Measurements from ENCODE around the gene ADAMTS10. TPM values are rescaled to one million over a fixed set of nuclear protein-coding genes. Genes with fewer than 3 reads are reported as not detected.
A peak's percentile ranks its signal among the peaks of the same experiment; 100 is the strongest.
"Not testable (repeated sequence)": the region's sequence is repeated elsewhere in the genome, so short reads cannot be mapped to it uniquely, and the experiment has no call there.

Gene ADAMTS10
- total RNA-seq, 3 donors from 2014 or later: 4.6 to 23.5 (median 7.1) TPM

GRCh38 chr19:8566855-8567254 lies 43.7 kb downstream of the ADAMTS10 start:
- ATAC-seq: no peak
- no peak for TF ChIP-seq CTCF (IDR thresholded peaks at IDR 0.05)
- no peaks in the 10 kb centered on the region for H3K36me3 ChIP-seq (ENCODE audit: low read depth)
- DNase-seq: no peak
- H3K4me1 ChIP-seq (ENCODE audit: low read depth): peaks cover 3% of the 10 kb centered on the region
- no peaks in the 10 kb centered on the region for H3K9me3 ChIP-seq
- intact Hi-C loops (cut with DNase I, micrococcal nuclease): no loop called here
- no peak overlapping the region for H3K4me3 ChIP-seq

- ATAC-seq; DNase-seq; H3K9me3 ChIP-seq; H3K4me3 ChIP-seq; H3K4me1 ChIP-seq (ENCODE audit: low read depth); intact Hi-C loops (cut with DNase I, micrococcal nuclease); H3K36me3 ChIP-seq (ENCODE audit: low read depth): not testable (repeated sequence)
Observed at GRCh38 chr19:8564866-8565265, 45.6 kb downstream of the ADAMTS10 start.

GRCh38 chr19:8561075-8561764 lies 49.3 kb downstream of the ADAMTS10 start:
- Histone ChIP-seq H3K4me1 (ENCODE audit: low read depth) (no peaks in the 10 kb centered on the region), H3K4me3 (no peak overlapping the region), H3K9me3 (no peaks in the 10 kb centered on the region), H3K36me3 (ENCODE audit: low read depth) (no peaks in the 10 kb centered on the region)
- no peak for DNase-seq
- no peak for TF ChIP-seq CTCF (IDR thresholded peaks at IDR 0.05)
- no peak for ATAC-seq
- intact Hi-C loops (cut with DNase I, micrococcal nuclease): no loop called here

- no peak for TF ChIP-seq CTCF (IDR thresholded peaks at IDR 0.05)
- DNase-seq (no peak), ATAC-seq (no peak)
- no peak overlapping the region for H3K4me3 ChIP-seq
- H3K4me1 ChIP-seq (ENCODE audit: low read depth): no peaks in the 10 kb centered on the region
- no peaks in the 10 kb centered on the region for H3K9me3 ChIP-seq
- intact Hi-C loops (cut with DNase I, micrococcal nuclease): no loop called here
- H3K36me3 ChIP-seq (ENCODE audit: low read depth): no peaks in the 10 kb centered on the region
Observed at GRCh38 chr19:8558325-8558724, 52.2 kb downstream of the ADAMTS10 start.

GRCh38 chr19:8557642-8558238 lies 52.8 kb downstream of the ADAMTS10 start:
- ATAC-seq (peak; percentile 20), DNase-seq (no peak)
- Histone ChIP-seq H3K4me1 (ENCODE audit: low read depth) (no peaks in the 10 kb centered on the region), H3K9me3 (no peaks in the 10 kb centered on the region), H3K4me3 (no peak overlapping the region), H3K36me3 (ENCODE audit: low read depth) (no peaks in the 10 kb centered on the region)
- TF ChIP-seq CTCF (IDR thresholded peaks at IDR 0.05): no peak
- intact Hi-C loops (cut with DNase I, micrococcal nuclease): no loop called here

- DNase-seq; H3K36me3 ChIP-seq (ENCODE audit: low read depth); ATAC-seq; H3K4me3 ChIP-seq; H3K4me1 ChIP-seq (ENCODE audit: low read depth); intact Hi-C loops (cut with DNase I, micrococcal nuclease); H3K9me3 ChIP-seq: not testable (repeated sequence)
Observed at GRCh38 chr19:8553729-8554128, 56.8 kb downstream of the ADAMTS10 start.
